ENCODE measurements around the gene NTRK3. TPM values are rescaled to one million over a fixed set of nuclear protein-coding genes. Genes with fewer than 3 reads are reported as not detected.

The NTRK3 gene
- total RNA-seq, 2 donors from 2014 or later, result not detected

DNA sequence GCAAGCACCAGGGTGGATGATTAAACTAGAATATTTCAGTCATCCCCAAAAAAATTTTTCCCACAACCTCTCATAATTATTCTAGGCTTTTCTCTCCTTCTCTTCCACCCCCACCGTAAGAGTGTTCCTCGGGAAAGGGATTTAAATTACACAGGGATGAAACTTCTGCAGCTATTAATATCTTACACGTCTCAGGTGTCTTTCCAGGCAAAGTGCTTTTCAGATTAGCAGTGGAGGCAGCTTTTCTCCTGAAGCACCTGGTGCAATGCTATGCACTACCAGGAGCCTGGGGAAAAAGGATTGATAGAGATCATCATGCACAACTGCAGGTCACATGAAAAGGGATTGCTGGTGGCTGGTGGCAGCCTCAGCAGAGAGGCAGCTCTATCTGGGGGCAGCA is 250.4 kb downstream of the NTRK3 start:
- DNase-seq (no peak), ATAC-seq (no peak)
- no peak overlapping the region for H3K4me3 Mint-ChIP-seq
- no peaks in the 10 kb centered on the region for H3K4me1 Mint-ChIP-seq
- H3K27ac Mint-ChIP-seq, result no peak overlapping the region
- H3K9me3 ChIP-seq (ENCODE audit: control insufficient read depth, low read length, poor library complexity, severe bottlenecking), result no peaks in the 10 kb centered on the region
- no peaks in the 10 kb centered on the region for H3K36me3 Mint-ChIP-seq (ENCODE audit: low read depth)
- peaks cover 7% of the 10 kb centered on the region for H3K27me3 Mint-ChIP-seq

DNA sequence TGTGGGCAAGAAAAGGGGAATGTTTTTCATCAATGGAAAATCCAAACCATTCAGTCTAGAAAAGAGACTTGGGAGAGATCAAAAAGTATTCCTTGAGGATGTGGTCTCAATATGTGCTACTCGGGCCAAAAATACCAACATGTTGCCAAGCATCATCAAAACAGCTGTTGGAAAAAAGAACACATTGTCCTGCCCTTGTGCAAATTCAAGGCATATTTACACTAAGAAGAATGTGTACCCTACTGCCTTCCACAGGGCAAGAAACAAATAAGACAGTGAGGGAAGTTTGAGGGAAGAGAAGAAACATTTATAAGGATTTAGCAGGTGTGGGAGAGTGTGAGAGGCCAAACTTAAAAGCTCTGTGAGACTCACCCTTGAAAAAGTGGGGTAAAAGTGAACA is 252.1 kb downstream of the NTRK3 start:
- no peaks in the 10 kb centered on the region for H3K9me3 ChIP-seq (ENCODE audit: control insufficient read depth, low read length, poor library complexity, severe bottlenecking)

DNA sequence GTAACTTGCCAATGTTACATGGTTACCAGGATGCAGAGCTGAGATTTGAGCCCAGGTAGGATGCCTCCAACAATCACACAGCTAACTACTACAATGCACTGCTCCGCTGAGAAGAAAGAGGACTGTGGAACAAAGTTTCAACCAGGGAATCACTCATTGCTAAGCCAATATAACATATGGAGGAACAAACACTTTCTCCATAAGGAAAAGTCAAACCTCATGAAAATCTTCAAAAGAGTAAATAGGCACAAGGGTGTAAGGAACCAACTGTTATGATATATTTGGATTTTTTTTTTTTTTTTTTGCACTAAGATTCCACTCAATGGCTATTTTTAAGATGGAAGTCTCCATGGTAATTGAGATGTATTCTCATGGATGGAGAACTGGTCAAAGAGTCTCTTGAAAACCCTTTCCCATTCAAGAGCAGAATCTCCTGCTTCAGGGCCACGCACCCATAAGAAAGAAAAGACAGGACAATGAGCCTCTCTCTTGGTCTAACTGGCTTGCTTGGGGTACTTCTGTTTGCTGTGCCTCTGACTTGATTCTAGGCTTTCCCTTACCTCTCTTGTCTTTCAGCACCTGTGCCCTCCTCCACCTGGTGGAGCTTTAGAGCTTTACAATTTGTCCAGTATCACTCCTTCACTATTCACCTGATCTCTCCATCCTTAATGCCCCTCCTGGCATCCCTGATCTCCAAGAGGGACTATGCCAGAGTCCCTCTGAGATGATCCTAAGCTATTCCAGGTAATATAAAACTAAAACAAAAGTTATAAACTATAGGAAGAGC is 252.8 kb downstream of the NTRK3 start:
- Mint-ChIP-seq H3K4me3 (no peak overlapping the region), H3K27ac (no peak overlapping the region), H3K4me1 (no peaks in the 10 kb centered on the region), H3K36me3 (ENCODE audit: low read depth) (no peaks in the 10 kb centered on the region), H3K27me3 (peaks cover 7% of the 10 kb centered on the region)
- no peak for DNase-seq
- no peaks in the 10 kb centered on the region for H3K9me3 ChIP-seq (ENCODE audit: control insufficient read depth, low read length, poor library complexity, severe bottlenecking)
- ATAC-seq, result no peak

More for the DNA sequence above, 252.1 kb downstream of the NTRK3 start:
- no peak overlapping the region for H3K27ac Mint-ChIP-seq
- no peak overlapping the region for H3K4me3 Mint-ChIP-seq
- H3K36me3 Mint-ChIP-seq (ENCODE audit: low read depth), result no peaks in the 10 kb centered on the region
- no peak for DNase-seq
- ATAC-seq, result no peak
- H3K4me1 Mint-ChIP-seq, result no peaks in the 10 kb centered on the region
- H3K27me3 Mint-ChIP-seq, result peaks cover 7% of the 10 kb centered on the region

DNA sequence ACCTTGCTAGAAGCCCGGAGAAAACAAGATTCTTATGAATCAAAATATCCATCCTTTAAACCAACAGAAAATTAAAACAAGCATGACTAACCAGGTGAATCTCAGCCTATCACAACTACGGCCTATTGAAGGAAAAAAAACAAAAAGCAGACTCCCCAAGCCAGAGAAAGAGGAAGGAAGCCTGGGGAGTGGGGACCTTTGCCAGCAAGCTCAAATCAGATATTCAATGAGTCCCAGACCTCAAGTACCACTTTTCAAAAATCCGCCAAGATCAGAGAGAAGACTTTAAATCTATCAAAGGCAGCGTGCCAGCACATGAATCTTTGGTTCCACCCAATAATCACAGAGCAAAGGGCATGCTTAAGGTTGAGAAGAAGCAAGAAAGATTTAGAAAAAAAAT is 253.8 kb downstream of the NTRK3 start:
- DNase-seq, result no peak
- H3K9me3 ChIP-seq (ENCODE audit: control insufficient read depth, low read length, poor library complexity, severe bottlenecking), result no peaks in the 10 kb centered on the region
- H3K4me1 Mint-ChIP-seq, result no peaks in the 10 kb centered on the region
- peaks cover 7% of the 10 kb centered on the region for H3K27me3 Mint-ChIP-seq
- no peaks in the 10 kb centered on the region for H3K36me3 Mint-ChIP-seq (ENCODE audit: low read depth)
- ATAC-seq, result no peak
- no peak overlapping the region for H3K4me3 Mint-ChIP-seq
- no peak overlapping the region for H3K27ac Mint-ChIP-seq

DNA sequence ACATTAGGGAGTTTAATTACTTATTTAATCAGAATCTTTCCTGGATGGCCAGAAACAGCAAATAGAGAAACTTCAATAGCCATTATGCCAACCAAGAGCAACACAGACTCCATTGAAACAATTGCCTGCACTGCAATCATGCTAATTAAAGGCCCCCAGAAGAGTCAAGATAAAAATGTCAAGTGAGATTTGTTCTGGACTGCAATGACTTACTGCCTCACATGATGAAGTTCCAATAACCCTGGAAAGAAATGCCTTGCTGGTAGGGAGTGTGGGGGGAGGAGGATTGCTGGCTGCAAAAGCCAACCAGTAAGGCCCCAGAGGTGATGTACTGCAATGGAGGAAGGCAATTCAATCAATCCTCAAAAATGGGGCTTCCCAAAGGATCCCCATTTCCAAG is 257.9 kb downstream of the NTRK3 start:
- H3K27ac Mint-ChIP-seq, result no peak overlapping the region
- DNase-seq (no peak), ATAC-seq (no peak)
- H3K4me1 Mint-ChIP-seq, result no peaks in the 10 kb centered on the region
- H3K27me3 Mint-ChIP-seq, result no peaks in the 10 kb centered on the region
- no peaks in the 10 kb centered on the region for H3K9me3 ChIP-seq (ENCODE audit: control insufficient read depth, low read length, poor library complexity, severe bottlenecking)
- no peaks in the 10 kb centered on the region for H3K36me3 Mint-ChIP-seq (ENCODE audit: low read depth)
- no peak overlapping the region for H3K4me3 Mint-ChIP-seq

DNA sequence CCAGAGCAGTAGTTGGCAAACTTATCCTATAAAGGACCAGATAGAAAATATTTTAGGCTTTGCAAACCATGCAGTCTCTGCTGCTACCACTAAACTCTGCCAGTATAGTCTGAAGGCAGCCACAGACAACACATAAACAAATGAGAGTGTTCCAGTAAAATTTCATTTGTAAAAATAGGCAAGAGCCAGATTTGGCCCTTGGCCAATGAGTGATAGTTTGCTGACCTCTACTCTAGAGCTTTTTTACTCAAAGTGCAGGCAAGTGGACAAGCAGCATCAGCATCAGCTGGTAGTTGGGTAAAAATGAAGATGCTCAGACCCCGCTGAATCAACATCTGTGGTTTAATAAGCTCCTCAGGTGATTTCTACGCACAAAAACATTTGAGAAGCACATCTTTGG is 269.8 kb downstream of the NTRK3 start:
- H3K27me3 Mint-ChIP-seq, result no peaks in the 10 kb centered on the region
- ATAC-seq (no peak), DNase-seq (no peak)
- H3K27ac Mint-ChIP-seq, result no peak overlapping the region
- no peak overlapping the region for H3K4me3 Mint-ChIP-seq
- H3K36me3 Mint-ChIP-seq (ENCODE audit: low read depth), result no peaks in the 10 kb centered on the region
- no peaks in the 10 kb centered on the region for H3K4me1 Mint-ChIP-seq
- no peaks in the 10 kb centered on the region for H3K9me3 ChIP-seq (ENCODE audit: control insufficient read depth, low read length, poor library complexity, severe bottlenecking)

DNA sequence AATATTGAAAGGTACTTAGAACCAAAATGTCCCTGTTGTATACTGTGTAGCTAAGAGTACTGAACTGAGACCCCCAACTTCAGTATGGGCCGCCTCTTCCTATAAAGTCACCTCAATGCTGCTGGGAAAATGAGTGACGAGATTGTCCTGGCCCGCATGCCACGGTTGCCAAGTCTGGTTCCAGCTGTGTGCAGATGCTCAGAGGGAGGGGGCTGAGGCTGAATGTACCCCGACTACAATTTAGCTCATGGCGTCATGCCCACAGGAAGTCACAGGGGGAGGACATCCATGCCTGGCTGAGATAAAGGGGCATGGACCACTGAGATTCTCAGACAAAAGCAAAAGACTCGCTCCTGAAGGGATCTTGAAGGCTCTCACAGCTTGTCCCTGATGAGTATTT is 271.1 kb downstream of the NTRK3 start:
- Mint-ChIP-seq H3K36me3 (ENCODE audit: low read depth) (no peaks in the 10 kb centered on the region), H3K27ac (no peak overlapping the region), H3K4me1 (no peaks in the 10 kb centered on the region), H3K4me3 (no peak overlapping the region), H3K27me3 (no peaks in the 10 kb centered on the region)
- ATAC-seq (no peak), DNase-seq (no peak)
- H3K9me3 ChIP-seq (ENCODE audit: control insufficient read depth, low read length, poor library complexity, severe bottlenecking), result no peaks in the 10 kb centered on the region

DNA sequence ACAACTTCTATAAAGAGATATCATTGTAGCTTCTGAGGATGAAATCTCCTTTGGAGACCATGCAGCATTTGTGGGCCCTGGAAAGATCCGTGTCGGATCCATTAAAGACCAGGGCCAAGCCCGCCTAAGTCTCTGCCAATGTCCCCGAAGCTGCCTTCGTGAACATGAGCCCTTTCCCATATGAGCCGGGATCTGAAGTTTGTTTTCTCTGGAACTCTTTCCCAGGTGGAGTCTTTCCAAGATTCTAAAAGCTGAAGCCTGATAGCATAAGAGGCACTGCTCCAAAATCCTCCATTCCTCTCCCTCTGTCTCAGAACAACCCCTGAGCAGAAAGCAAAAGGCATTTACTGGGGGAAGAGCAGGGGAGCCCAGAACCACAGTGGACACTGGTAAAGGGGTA is 274.6 kb downstream of the NTRK3 start:
- H3K27ac Mint-ChIP-seq, result no peak overlapping the region
- H3K27me3 Mint-ChIP-seq, result no peaks in the 10 kb centered on the region
- no peak for DNase-seq
- no peak for ATAC-seq
- H3K4me1 Mint-ChIP-seq, result no peaks in the 10 kb centered on the region
- H3K36me3 Mint-ChIP-seq (ENCODE audit: low read depth), result no peaks in the 10 kb centered on the region
- no peak overlapping the region for H3K4me3 Mint-ChIP-seq
- no peaks in the 10 kb centered on the region for H3K9me3 ChIP-seq (ENCODE audit: control insufficient read depth, low read length, poor library complexity, severe bottlenecking)

DNA sequence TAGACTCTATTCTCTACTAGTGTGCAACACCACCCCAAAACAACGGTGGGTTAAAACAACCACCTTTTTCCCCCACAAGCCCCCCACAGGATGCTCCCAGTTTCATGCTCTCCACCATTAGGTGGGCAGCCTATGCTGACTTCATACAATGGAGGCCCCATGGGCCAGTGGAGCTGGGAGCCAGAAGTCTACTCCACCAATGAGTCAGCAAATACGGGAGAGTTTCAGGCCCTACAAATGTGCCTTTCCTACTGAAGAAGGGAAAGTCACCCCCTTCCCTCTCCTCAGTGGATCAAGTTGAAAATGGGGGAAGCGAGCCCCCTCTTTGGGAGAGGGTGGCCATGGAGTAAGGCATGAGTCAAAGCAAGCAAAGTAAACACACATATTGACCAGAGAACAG is 278.6 kb downstream of the NTRK3 start:
- H3K36me3 Mint-ChIP-seq (ENCODE audit: low read depth), result no peaks in the 10 kb centered on the region
- no peak overlapping the region for H3K27ac Mint-ChIP-seq
- peaks cover 9% of the 10 kb centered on the region for H3K27me3 Mint-ChIP-seq
- H3K9me3 ChIP-seq (ENCODE audit: control insufficient read depth, low read length, poor library complexity, severe bottlenecking), result no peaks in the 10 kb centered on the region
- ATAC-seq (no peak), DNase-seq (no peak)
- H3K4me3 Mint-ChIP-seq, result no peak overlapping the region
- H3K4me1 Mint-ChIP-seq, result no peaks in the 10 kb centered on the region

DNA sequence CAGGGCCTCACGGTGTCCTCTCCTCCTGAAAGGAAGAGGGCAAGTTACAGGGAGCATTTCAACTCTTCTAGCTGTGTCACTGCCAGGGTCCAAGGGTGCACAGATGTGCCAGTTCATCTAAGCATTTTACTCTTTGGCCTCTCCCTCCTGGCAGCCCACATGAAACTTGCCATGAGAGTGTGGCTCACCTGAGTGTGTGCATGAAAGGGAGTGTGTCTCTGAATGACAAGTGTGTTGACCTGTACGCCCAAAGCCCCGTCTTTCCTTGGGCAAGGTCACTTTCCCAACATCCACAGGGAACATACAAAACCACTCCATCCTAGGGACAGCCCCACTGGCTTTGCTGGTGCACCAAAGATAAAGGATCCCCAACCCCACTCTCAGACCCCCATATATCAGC is 280.0 kb downstream of the NTRK3 start:
- ATAC-seq, result no peak
- Mint-ChIP-seq H3K4me3 (no peak overlapping the region), H3K36me3 (ENCODE audit: low read depth) (no peaks in the 10 kb centered on the region), H3K27ac (no peak overlapping the region), H3K27me3 (peaks cover 9% of the 10 kb centered on the region), H3K4me1 (no peaks in the 10 kb centered on the region)
- DNase-seq, result no peak
- no peaks in the 10 kb centered on the region for H3K9me3 ChIP-seq (ENCODE audit: control insufficient read depth, low read length, poor library complexity, severe bottlenecking)

DNA sequence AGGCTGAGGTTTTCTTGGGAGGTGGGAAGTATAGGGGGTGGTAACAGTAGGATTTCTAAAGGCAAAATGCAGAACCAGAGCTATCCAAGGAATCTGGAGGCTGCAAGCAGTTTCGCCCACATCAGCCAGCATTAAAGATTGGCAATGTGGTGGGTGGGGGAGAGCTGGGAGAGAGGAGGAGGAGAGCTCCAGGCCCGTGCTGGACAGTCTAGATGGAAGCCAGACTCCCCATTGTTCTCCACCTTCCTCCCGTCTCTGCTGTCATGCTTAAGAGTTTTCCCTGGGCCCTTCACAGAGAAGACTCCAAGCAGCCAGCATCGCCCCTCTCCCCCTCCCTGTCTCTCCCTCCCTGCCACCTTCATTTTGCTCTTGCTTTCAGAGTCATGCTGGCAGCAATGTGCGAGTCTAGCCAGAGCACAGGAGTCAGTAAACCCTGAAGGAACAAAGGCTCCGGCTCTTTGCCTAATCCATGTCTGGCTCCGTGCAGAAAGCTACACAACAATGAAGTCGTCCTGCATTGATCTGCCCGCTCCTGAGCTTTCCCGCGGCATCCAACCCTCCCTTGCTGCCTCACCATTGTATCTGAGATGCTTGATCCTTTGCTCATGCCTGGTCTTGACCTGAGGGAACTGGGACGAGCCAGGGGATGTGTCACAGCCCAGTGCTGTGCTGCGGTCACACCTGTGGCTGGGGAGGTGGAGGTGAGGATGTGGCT is 282.9 kb downstream of the NTRK3 start:
- H3K9me3 ChIP-seq (ENCODE audit: control insufficient read depth, low read length, poor library complexity, severe bottlenecking), result no peaks in the 10 kb centered on the region
- DNase-seq (no peak), ATAC-seq (no peak)
- Mint-ChIP-seq H3K27me3 (peaks cover 9% of the 10 kb centered on the region), H3K27ac (no peak overlapping the region), H3K36me3 (ENCODE audit: low read depth) (no peaks in the 10 kb centered on the region), H3K4me1 (no peaks in the 10 kb centered on the region), H3K4me3 (no peak overlapping the region)

DNA sequence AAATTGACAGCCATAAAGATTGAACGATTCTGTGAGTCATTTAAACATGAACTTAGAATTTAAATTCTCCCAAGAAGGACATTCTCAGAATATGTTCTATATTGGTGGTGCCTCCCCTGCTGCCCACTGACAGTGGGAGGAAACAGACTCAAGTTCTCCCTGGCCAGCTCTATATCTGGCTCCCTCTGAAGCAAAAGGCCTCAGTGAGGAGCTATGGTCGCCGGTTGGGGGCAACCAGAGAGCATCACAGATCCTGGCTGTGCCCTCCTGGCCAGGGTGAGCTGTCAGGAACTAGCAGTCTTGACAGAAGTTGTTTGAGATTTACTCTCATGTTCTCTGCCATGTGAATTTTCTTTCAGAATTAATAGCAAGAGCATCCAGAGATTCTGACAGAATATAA is 285.5 kb downstream of the NTRK3 start:
- no peaks in the 10 kb centered on the region for H3K9me3 ChIP-seq (ENCODE audit: control insufficient read depth, low read length, poor library complexity, severe bottlenecking)
- no peaks in the 10 kb centered on the region for H3K36me3 Mint-ChIP-seq (ENCODE audit: low read depth)
- H3K4me3 Mint-ChIP-seq, result no peak overlapping the region
- H3K4me1 Mint-ChIP-seq, result no peaks in the 10 kb centered on the region
- no peak for DNase-seq
- H3K27me3 Mint-ChIP-seq, result peaks cover 14% of the 10 kb centered on the region
- no peak overlapping the region for H3K27ac Mint-ChIP-seq
- ATAC-seq, result no peak

DNA sequence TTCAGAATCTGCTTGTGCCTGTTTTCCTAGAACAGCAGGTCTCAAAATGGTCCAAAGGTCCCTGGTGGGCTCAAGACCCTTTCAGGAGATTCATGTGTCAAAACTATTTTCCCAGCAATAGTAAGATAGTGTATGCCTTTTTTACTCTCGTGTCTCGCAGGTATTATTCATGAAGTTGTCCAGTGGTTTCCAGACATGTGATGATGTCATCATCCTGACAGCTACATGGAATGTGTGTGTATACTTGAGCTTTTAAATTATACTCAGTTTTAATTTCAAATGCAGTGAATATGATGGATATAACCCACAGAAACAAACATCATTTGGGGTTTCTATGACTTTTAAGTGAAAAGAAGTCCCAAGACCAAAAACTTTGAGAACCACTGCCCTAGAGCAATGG is 288.6 kb downstream of the NTRK3 start:
- H3K9me3 ChIP-seq (ENCODE audit: control insufficient read depth, low read length, poor library complexity, severe bottlenecking), result no peaks in the 10 kb centered on the region
- Mint-ChIP-seq H3K27ac (no peak overlapping the region), H3K36me3 (ENCODE audit: low read depth) (peaks cover 2% of the 10 kb centered on the region), H3K4me1 (no peaks in the 10 kb centered on the region), H3K27me3 (peaks cover 16% of the 10 kb centered on the region), H3K4me3 (no peak overlapping the region)
- DNase-seq, result no peak
- no peak for ATAC-seq

DNA sequence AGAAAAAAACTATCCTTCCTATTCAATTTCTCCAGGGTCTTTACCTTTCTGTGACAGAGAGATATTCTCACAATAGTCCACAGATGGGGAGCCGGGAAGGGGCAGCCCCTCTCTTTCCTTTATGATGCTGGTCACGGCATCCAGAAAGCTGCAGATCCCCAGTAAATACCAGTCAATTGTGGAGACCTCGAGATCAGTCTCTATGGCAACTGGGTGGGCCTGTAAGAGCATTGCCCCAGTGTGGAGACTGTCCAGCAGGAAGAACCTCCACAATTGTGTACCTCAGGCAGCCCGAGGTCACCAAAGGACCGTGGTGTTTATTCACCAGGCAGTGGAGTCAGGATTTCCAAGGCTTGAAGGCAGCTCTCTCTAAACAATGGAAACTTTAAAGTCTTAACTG is 291.2 kb downstream of the NTRK3 start:
- DNase-seq (no peak), ATAC-seq (no peak)
- Mint-ChIP-seq H3K36me3 (ENCODE audit: low read depth) (peaks cover 2% of the 10 kb centered on the region), H3K4me1 (no peaks in the 10 kb centered on the region), H3K27me3 (peaks cover 26% of the 10 kb centered on the region), H3K4me3 (no peak overlapping the region), H3K27ac (no peak overlapping the region)
- H3K9me3 ChIP-seq (ENCODE audit: control insufficient read depth, low read length, poor library complexity, severe bottlenecking), result no peaks in the 10 kb centered on the region
